Hepatic stellate cell (primary cell): ENCODE measurements around the gene AXIN1.

ENCODE experiments used
- DNase-seq: peaks from one replicate; pipeline ENCODE4 v3.0.0; 2011; ENCODE audit warnings: low spot score

Gene AXIN1

DNA sequence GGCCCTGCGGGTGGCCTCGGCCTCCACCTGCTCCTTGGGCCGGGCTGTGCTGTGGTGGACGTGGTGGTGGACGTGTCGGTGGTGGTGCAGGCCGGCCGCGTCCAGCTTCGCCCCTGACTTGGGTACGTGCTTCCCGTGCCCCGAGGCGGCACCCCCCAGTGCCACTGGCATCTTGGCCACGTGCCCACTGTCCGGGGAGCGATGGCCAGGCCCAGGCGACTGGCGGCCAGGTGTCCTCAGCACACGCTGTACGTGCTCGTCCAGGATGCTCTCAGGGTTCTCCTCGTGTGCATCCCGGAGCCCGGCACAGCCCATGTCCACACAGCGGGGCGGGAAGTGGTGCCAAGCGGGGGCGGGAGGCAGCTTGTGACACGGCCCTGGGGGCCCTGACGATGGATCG lies 54.7 kb downstream of the AXIN1 start:
- DNase-seq, result no peak

DNA sequence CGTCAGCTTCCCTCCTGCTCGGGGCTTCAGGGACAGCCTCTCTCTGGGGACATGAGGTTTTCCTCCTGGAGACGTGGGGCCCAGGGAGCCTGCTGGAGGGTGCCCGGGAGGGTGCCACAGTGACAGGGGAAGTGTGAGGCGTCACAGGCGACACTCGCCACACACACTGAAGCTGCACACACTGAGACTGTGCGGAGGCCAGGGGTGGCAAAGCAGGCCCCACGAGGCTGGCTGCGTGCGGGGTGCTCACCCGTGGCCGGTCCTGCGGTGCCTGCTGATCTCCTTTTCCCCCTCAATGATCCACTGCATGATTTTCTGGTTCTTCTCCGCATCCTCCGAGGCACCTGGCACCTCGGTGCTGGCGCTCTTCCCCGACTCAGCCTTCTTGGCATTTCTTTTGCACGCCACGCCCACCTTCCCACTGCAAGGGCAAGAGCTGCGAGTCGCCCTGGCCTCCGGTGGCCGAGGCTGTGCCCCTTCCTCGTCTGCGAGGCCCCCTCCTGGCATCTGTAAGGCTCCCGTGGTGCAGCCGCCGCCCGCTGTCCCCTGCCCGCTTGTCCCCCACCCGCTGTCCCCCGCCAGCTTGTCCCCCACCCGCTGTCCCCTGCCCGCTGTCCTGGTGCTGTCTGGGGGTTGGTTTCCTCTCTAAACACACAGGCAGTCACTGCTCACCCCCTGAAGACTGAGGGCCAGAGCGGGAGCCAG lies 55.6 kb downstream of the AXIN1 start:
- DNase-seq, result no peak

DNA sequence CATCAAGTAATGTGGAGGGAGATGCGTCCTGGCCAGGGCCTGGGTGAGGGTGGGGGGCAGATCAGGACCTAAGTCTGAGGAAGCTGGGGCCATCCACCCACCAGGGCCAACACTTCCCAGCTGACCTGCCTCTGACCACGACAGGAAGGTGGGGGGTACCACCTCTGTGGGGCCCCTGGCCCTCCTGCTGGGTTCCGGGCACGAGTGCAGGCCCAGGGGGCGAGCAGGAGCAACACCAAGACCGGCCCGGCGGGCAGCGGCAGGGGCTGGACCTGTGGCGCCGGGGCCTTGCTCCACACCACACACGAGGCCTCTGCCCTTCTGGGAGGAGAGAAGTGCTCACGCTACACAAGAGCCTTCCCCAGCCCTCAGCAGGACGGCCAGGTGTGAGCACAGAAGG lies 56.2 kb downstream of the AXIN1 start:
- no peak for DNase-seq

DNA sequence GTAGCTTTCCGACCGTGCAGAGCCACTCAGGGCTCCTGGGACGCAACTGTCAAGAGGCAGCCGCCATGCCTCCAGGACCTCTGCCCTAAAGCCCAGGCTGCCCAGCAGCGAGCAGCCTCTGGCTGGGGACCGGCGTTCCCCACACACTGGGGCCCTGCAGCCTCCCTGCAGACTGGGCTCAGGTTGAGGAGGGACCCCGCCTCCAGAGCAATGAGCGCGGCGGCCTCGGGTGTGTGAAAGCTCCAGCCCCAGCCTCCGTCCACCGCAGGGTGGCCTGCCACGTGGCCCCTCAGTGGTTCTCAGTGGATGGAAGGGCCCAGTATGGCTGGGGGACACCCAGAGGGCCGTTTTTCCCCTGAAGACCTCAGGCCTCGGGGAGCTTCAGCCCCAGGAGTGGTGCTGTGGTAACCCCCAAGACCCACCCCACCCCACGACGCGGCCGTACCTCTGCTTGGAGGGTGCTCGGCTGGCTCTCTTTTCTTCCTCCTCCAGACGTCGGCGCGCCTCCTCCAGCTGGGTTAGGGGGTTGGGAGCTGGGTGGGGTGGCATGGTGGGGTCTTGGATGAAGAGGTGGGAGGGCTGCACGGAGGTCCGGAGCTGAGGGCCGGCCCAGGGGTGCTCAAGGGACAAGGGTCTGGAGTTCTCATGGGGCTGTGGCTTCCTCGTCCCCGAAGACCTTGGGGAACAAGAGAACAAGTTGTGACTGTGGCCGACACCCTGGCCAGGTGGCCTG lies 59.3 kb downstream of the AXIN1 start:
- DNase-seq, result no peak

DNA sequence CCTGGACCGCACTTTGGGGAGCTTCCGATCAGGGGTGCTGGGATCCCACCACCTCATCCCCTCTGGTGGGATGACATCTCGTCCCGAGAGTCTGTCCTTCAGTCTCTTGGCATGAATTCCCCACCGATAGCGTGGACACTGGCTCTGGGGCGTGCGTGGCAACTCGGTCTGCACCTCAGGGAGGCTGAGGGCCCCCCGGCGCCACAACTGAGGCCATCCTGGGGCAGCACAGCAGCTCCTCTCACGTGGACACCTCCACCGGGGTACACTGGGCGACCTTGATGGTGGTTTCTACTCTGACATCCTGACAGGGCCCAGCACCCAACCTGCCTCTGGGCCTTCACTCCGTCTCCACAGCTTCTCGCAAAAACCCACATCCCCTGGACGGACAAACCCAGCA lies 61.0 kb downstream of the AXIN1 start:
- DNase-seq, result no peak

DNA sequence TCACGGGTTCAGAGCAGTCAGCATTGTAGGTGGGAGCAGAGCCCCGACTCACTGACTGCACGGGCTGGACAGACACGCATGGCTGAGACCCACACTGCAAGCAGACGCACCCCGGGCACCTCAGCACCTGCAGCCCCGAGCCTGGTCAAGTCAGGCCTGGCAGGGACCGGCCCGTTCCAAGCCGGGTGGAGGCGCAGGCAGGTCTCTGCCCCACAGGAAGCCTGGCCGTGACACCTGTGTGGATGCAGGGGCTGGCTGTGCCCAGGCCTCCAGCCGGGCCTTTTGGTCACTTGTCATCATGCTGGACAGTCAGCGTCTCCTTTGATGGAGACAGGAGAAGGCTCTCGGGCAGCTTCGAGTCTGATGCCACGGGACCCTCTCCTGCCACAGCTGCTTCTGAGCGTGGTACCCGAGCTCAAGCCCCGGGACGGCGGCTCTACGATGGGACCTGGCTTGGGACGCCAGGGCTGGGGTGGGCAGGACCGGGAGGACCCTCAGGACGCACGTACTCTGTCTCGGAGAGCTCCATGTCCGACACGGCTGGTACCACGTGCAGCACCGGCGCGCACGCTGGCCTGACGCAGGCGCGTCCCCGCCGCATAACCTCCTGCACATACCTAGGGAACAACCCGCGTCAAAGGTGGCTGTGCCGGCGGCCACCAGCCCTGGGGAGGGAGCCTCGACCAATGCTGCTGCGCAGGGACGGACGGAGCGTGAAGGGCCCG lies 61.7 kb downstream of the AXIN1 start:
- no peak for DNase-seq

GRCh38 chr16:290015-290680 lies 62.4 kb downstream of the AXIN1 start:
- no peak for DNase-seq

DNA sequence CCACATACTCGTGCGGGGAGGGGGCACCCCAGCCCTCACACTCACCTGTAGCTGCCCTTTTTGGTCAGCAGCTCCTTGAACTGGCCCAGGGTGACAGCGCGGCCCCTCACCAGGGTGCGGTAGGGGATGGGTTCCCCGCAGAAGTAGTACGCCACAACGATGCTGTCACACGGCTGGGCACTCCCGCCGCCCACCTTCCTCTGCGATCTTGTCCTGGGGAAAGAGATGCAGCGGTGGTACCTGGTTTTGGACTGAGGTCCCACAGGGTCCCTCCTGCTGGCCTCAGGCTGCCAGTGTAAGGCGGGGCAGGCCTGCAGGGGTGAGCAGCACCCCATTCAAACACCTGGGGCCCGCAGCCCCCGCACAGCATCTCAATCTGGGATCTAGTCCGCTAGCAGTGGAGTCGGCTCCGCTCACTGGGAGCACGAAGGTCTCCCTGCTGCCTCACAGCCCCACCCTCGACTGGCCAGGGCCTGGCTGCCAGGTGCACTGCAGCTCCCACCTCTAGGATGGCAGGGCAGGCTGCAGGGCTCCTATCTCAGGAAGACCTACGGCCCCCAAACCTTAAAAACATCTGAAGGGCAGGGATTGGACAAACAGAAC lies 63.0 kb downstream of the AXIN1 start:
- DNase-seq, result no peak

- DNase-seq, result no peak
Observed at GRCh38 chr16:287981-288920, 64.3 kb downstream of the AXIN1 start.

DNA sequence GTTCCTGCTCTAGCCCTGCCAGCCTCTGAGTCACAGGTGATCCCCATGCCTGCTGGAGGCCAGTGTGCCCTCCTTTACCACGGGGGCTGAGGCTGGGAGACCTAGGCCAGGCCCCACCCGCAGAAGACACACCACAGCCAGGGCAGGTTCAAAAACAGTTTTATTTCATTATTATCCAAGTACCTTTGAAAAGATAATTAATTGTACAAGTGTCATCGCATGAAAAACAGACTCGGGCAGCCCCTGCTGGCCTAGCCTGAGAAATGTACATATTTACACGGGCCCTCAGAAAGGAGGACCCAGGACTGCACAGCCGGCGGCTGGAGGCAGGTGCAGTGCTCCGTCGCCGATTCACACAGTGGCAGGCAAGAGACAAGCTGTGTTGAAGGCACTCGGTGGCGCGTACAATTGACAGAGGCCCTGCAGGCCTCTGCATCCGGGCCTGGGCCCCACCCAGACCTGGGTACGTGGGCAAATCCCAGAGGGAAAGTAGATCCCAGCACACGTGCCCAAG lies 65.2 kb downstream of the AXIN1 start:
- DNase-seq, result no peak

DNA sequence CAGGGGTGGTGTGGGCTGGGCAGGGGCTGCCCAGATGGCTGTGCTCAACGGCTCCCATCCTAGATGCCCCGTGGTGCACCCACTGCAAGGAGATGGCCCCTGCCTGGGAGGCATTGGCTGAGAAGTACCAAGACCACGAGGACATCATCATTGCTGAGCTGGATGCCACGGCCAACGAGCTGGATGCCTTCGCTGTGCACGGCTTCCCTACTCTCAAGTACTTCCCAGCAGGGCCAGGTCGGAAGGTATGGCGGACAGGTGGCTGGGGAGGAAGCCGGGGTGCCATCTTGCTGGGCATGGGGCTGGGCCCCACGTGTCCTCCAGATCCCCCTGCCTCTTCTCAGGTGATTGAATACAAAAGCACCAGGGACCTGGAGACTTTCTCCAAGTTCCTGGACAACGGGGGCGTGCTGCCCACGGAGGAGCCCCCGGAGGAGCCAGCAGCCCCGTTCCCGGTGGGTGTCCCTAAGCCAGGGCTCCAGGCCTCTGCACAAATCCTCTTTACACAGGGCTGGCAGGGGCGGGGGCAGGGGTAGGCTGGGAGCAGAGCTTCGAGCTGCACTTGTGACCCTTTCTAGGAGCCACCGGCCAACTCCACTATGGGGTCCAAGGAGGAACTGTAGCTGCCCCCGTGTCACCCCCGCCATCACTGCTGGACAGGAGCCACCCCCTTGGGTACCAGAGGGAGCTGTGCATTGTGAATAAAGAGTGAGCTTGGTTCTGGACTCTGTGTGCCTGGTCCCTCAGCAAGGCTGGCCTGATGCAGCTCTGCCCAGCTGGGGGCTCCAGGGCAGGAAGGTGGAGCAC lies 65.8 kb downstream of the AXIN1 start:
- no peak for DNase-seq

- no peak for DNase-seq
Observed at GRCh38 chr16:285146-286055, 67.1 kb downstream of the AXIN1 start.

DNA sequence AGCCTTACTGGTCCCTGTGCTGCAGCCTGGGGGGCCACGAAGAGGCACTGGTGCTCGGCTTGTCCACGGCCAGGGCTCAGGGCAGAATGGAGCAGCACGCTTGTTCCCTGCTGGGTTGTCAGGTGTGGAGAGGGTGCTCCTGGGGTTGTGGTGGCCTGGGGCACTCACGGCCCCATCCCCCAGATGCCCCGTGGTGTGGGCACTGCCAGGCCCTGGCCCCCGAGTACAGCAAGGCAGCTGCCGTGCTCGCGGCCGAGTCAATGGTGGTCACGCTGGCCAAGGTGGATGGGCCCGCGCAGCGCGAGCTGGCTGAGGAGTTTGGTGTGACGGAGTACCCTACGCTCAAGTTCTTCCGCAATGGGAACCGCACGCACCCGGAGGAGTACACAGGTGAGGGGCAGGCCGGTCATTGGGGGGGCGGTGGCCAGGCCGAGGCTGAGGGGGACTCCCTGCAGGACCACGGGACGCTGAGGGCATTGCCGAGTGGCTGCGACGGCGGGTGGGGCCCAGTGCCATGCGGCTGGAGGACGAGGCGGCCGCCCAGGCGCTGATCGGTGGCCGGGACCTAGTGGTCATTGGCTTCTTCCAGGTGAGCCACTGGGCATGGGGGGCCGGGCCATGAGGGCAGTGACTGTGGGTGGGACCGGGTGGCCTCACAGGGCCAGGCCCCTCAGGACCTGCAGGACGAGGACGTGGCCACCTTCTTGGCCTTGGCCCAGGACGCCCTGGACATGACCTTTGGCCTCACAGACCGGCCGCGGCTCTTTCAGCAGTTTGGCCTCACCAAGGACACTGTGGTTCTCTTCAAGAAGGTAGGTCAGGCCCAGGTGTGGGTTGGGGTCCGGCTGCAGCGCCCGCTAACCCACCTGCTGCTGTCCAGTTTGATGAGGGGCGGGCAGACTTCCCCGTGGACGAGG lies 68.1 kb downstream of the AXIN1 start:
- DNase-seq, result no peak

DNA sequence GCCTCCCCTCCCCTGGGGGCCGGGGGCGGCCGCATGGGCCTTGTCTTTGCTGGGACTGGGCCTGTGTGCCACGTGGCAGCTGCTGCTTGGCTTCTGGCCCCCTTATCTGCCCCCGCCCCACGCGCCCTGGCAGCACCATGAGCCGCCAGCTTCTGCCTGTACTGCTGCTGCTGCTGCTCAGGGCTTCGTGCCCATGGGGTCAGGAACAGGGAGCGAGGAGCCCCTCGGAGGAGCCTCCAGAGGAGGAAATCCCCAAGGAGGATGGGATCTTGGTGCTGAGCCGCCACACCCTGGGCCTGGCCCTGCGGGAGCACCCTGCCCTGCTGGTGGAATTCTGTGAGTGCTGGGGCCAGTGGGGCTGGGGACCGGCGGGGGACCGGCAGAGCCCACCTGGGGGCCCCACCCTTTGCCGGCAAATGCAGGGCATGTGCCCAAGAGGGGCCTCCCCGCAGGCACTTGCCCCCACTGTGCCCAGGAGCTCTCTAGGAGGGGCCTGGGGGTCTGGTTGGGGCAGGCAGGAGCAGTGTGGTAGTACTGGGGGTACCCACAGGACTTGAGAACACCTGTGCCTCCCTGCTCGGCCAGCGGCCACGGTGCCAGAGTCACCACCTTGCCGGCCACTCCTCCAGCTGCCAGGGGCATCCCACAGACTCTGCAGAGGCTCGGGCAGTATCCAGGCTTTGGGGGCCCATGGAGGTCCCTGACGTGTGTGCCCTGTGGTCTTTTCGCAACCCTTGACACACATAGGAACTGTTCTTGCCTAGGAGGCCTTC lies 69.3 kb downstream of the AXIN1 start, which contains the start of gene PDIA2:
Gene PDIA2 (plus strand): TSS at position 132 of the 773 bp plus-strand sequence. CDS start 6 bp downstream, at position 138.
- no peak for DNase-seq

- no peak for DNase-seq
Observed at GRCh38 chr16:282491-282890, 70.0 kb downstream of the AXIN1 start.

DNA sequence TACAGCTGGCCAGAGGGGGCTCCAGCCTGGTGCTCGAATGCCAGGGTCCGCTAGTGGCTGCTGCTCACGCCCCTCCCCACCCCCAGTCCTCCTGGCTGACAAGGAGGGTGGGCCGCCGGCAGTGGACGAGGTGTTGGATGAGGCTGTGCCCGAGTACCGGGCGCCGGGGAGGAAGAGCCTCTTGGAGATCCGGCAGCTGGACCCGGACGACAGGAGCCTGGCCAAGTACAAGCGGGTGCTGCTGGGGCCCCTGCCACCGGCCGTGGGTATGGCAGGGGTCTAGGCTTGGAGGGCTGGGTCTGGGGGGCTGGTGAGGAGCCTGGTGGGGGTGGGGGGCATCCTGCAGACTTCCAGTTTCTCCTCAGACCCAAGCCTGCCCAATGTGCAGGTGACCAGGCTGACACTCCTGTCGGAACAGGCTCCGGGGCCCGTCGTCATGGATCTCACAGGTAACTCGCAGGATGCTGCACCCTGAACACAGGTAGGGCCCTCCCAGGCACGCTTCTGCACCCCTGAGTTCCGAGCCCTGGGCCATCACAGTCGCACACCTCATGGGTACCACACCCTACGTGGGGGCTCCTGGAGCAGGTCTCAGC lies 70.8 kb downstream of the AXIN1 start:
- no peak for DNase-seq
